ENCODE data around the gene ARHGAP15.

ARHGAP15 gene

DNA sequence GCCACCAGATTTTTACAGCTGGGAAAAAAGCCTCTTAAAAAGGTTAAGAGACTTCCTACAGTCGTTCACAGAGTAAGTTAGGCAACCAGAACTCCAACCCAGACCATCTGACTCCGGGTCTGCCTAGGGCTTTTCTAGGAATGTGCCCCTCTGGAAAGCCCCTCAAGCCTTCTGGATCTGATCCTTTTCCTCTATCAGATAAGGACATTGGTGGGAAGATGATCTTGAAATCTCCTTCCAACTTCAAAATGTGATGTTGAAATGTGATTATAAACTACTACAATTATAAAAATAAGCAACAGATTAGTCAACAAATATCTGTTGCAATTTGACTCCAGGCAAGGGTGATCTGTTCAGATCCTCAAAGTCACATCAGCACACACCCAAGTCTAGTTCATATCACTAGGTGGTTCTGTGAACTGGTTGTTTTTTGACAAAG is 270.4 kb downstream of the ARHGAP15 start:
- peak; percentile 62 for DNase-seq (ENCODE audit: low read depth)

- DNase-seq (ENCODE audit: low read depth), result no peak
Observed at GRCh38 chr2:143401861-143402260, 272.6 kb downstream of the ARHGAP15 start.

- DNase-seq (ENCODE audit: low read depth), result no peak
Observed at GRCh38 chr2:143402451-143402850, 273.2 kb downstream of the ARHGAP15 start.

DNA sequence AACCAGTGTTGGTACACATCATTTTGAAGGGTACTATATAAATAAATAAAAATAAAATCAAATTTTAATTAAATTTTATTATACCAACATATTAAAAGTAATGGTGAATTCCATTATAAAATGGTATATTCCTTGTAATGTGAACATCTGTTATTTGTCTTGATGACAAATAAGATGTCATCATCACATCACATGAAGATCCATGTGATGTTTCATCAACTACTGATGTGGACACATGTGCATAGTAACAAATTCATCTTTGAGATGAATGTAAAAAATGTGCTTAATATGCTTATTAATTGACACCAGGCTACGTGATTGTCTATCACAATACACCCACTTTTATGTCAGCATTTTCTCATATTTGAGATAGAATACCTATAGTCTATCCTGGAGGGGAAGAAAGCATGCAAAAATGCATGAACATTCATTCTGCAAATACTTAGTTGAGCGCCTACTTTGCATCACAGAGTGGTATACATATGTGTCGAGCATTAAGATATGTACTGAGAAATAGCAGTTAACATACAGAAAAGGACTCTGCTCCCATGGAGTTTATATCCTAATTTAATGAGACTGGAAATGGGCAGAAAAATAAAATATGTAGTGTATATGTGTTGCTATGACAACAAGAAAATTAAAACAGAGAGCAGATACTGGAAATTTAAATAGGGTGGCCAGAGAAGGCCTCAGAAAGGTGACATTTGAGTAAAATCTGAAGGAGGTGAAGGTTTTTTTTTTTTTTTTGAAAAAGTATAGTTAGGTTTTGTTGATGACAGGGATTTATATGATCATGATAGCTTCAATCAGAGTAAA is 281.1 kb downstream of the ARHGAP15 start:
- DNase-seq (ENCODE audit: low read depth), result no peak

GRCh38 chr2:143415571-143415970 is 286.4 kb downstream of the ARHGAP15 start:
- no peak for DNase-seq (ENCODE audit: low read depth)

DNA sequence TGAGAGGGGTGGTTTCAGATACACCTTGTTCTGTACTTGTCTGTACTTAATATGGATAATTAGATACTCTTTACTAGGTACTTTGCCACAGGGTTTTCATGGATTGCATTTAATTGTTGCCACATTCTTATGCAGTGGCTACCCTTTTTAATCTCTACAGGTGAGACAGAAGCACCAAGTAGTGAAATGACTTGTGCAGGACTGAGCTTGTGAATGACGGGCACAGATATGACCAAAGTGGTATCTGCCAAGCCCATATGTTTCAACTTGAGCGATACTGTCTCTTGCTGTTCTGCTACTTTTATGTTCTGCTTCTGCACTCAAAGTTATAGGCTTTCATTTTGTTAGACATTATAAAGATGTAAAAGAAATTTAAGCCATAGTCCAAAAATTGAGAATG is 288.2 kb downstream of the ARHGAP15 start:
- DNase-seq (ENCODE audit: low read depth), result no peak

GRCh38 chr2:143420313-143420712 is 291.1 kb downstream of the ARHGAP15 start:
- DNase-seq (ENCODE audit: low read depth), result no peak

DNA sequence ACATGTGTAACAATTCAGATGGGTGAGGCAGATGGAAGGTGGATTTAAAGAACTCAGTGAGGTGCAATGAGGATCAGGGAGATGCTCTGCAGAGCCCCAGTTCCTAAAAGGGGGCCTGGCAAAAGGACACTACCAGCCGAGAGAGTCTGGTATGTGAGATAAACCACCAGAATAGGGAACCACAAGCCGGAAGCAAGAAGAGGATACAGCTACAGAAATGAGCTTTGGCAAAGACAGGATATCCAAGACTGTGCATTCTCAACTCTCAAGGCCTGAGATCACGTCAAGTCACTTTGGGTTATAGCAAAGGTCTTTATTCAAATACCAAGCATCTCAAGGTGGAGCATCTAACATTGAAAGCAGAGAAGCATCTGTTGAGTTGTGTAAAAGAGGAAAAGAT is 293.5 kb downstream of the ARHGAP15 start:
- no peak for DNase-seq (ENCODE audit: low read depth)

GRCh38 chr2:143425896-143426295 is 296.7 kb downstream of the ARHGAP15 start:
- no peak for DNase-seq (ENCODE audit: low read depth)

- peak; percentile 96 for DNase-seq (ENCODE audit: low read depth)
Observed at GRCh38 chr2:143426296-143426695, 297.1 kb downstream of the ARHGAP15 start.

GRCh38 chr2:143428700-143429099 is 299.5 kb downstream of the ARHGAP15 start:
- peak; percentile 71 for DNase-seq (ENCODE audit: low read depth)

GRCh38 chr2:143429932-143430679 is 300.9 kb downstream of the ARHGAP15 start:
- DNase-seq (ENCODE audit: low read depth), result peak; percentile 5

GRCh38 chr2:143431316-143431715 is 302.1 kb downstream of the ARHGAP15 start:
- peak; percentile 83 for DNase-seq (ENCODE audit: low read depth)

DNA sequence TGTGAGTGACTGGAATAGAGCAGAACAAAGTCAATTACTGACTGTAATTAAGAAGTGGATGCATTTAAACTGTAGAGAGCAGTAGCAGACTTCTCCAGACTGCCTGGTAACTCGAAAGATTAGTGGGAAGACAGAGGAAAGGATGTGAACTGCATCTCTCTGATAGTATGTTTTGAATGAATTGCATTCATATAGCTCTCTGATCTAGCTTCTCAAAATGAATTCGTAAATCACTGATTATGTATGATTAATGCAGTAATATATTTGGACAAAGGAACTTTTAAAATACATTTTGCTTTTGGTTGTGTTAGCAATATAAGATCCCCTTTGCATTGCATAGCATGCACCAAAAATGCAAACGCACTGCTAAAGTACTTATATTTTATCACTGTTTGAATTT is 304.0 kb downstream of the ARHGAP15 start:
- no peak for DNase-seq (ENCODE audit: low read depth)

GRCh38 chr2:143433840-143434239 is 304.6 kb downstream of the ARHGAP15 start:
- DNase-seq (ENCODE audit: low read depth), result no peak

DNA sequence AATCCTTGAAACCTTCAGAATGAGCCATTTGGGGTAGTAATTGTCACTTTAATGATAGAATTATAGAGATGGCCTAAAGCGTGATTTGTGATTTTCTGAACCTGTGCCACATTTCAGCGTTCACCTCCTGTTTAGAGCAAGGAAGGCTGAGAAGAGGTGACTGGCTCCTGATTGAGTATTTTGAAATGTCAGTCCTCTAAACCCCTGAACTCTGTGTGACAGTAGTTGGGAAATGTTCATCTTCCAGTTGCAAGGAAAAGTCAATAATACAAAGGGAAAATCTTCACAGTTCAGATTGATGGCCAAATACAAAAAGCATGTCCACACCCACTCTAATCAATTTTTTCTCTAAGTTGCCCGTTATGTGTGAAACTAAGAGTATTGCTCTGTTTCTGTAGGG is 305.2 kb downstream of the ARHGAP15 start:
- DNase-seq (ENCODE audit: low read depth), result no peak

GRCh38 chr2:143435131-143435530 is 305.9 kb downstream of the ARHGAP15 start:
- no peak for DNase-seq (ENCODE audit: low read depth)

DNA sequence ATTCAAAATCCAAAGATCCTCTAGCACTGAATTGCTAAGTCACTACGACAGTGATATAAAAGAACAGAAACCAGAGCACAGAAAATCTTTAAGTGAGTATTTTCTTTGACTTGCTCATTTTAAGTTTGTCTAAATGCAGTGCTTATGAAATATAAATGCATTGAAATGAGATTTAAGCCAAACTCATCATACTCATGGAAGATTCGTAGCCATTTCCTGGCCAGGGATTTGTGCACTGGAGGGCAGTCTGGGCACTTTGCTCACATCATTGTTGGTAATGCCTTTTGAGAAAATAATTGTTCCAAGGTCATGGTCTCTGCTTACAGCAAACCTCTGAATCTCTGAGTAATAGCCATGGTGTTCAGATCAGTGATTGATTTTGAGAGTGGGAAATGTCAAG is 307.7 kb downstream of the ARHGAP15 start:
- no peak for DNase-seq (ENCODE audit: low read depth)

- no peak for DNase-seq (ENCODE audit: low read depth)
Observed at GRCh38 chr2:143440411-143441012, 311.3 kb downstream of the ARHGAP15 start.

DNA sequence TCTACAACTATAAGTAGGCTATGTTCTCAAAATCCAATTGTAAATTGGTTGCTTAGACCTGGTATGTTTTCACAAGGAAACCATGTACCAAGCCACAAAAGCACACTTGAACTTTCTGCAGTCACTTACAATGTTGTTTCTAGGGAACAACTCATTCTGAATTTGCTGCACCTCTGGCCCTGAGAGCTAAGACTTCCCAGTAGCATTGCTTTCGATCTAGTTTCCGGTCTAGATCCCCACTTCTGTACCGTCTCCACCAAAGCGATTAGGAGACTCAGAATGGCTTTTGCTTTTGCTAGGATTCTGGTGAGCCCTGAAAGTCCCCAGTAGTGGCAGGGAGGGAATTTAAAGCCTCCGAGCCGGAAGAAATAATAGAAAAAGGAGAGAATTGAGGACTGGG is 313.0 kb downstream of the ARHGAP15 start:
- no peak for DNase-seq (ENCODE audit: low read depth)

GRCh38 chr2:143451642-143452281 is 322.5 kb downstream of the ARHGAP15 start:
- DNase-seq (ENCODE audit: low read depth), result peak; percentile 65

DNA sequence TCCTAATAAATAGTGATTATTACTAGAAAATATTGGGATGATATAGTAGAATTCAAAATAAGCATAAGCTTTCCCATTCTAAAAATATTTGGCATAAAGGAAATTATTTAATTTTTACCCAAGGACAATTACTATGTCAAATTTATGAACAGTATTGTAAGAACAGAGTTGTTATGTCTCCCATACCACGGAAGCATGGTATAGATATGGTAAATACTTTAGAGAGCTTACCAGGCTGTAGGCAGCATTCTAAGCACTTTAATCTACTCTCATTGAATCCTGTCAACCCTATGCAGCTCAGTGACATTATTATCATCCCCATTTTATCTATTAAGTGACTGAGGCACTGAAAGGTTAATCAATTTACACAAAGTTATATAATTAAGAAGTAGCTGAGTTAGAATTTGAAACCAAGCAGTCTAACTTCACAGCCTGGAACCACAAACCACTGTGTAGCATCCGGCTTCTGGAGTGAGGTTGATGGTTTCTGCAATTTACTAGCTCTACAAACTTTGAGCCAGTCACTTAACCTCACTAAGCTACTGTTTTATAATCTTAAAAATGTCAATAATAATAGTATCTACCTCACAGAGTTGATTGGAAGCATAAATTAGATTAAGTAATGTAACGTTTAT is 323.7 kb downstream of the ARHGAP15 start:
- no peak for DNase-seq (ENCODE audit: low read depth)

All from ELR (cell line).